Breast epithelium (tissue), 3 donors: ENCODE measurements around the gene NAT16.

Experiments
- POLR2A ChIP-seq: fragments of 450-650 bp; IDR thresholded peaks from one replicate; pipeline ENCODE4 v1.6.1; 2016; ENCODE audit warnings: antibody characterized with exemption, mild to moderate bottlenecking, moderate library complexity
- POLR2AphosphoS5 ChIP-seq, 3 donors: sonication (generic); formaldehyde crosslinking; IDR thresholded peaks; one replicate each; pipeline ENCODE4 v1.6.1; 2017; ENCODE audit warnings: antibody characterized with exemption in 3 of 3
- TF ChIP-seq, protein P1 (sequence below), 3 donors: fragments of 450-650 bp; IDR thresholded peaks; one replicate each; pipeline ENCODE4 v1.5.1; 2016 to 2017; ENCODE audit warnings: antibody characterized with exemption in 3 of 3, mild to moderate bottlenecking in 3 of 3, moderate library complexity in 3 of 3

DNA sequence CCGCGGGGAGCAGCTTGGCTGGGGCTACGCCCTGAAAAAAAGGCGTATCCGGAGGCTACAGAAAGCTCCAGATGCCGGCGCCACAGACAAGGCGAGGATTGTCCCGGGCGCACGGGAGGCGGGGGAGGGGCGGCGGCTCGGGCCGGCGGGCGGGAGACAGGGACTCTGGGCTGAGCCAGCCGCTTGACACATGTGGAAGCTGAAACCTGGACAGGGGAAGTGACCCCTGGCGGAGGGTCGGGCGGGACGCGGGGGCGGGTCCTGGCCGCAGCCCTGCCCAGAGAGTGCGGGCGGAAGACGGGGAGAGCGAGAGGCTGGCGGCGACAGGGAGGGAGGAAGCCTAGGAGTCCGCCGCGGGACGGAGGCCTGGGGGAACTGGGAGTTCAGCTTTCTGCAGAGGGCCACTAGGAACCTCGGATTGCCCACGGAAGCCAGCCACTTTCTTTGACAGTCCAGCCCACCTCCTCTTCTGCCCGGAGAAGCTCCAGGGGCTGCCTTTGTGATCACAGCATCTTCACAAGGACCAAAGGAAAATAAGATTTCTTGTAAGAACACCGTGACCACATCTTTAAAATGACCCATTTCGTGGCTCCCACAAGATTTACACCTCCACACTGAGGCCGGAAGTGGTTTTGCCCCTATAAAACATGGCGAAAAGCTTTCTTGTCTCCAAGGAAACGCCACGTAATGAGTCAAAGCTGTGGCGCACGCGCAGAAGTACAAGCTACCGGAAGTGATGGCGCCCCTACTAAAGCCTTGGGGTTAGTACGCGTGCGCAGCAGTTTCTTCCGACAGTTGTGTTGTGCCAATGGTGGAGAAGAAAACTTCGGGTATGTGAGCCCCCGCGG is 37.5 kb upstream of the NAT16 start, which contains the start of the genes PLOD3 and ZNHIT1:
- TF ChIP-seq, protein P1, sequence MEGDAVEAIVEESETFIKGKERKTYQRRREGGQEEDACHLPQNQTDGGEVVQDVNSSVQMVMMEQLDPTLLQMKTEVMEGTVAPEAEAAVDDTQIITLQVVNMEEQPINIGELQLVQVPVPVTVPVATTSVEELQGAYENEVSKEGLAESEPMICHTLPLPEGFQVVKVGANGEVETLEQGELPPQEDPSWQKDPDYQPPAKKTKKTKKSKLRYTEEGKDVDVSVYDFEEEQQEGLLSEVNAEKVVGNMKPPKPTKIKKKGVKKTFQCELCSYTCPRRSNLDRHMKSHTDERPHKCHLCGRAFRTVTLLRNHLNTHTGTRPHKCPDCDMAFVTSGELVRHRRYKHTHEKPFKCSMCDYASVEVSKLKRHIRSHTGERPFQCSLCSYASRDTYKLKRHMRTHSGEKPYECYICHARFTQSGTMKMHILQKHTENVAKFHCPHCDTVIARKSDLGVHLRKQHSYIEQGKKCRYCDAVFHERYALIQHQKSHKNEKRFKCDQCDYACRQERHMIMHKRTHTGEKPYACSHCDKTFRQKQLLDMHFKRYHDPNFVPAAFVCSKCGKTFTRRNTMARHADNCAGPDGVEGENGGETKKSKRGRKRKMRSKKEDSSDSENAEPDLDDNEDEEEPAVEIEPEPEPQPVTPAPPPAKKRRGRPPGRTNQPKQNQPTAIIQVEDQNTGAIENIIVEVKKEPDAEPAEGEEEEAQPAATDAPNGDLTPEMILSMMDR (IDR thresholded peaks at IDR 0.05) = peak in 2 of 3 donors; percentile 10 to 13
- TF ChIP-seq POLR2A = no peak
- TF ChIP-seq POLR2AphosphoS5 (IDR thresholded peaks at IDR 0.05) = peak; percentile 36 to 53 (median 41)
